ENCODE measurements around the gene CFB.
"Not testable (repeated sequence)": the region's sequence is repeated elsewhere in the genome, so short reads cannot be mapped to it uniquely, and the experiment has no call there.

Gene CFB

GRCh38 chr6:31911826-31912585 is 33.9 kb upstream of the CFB start:
- DNase-seq: no peak

GRCh38 chr6:31915351-31915750 is 30.5 kb upstream of the CFB start:
- no peak for DNase-seq

- DNase-seq: no peak
Measured at GRCh38 chr6:31915756-31916155, 30.1 kb upstream of the CFB start.

GRCh38 chr6:31918069-31918720 is 27.7 kb upstream of the CFB start:
- no peak for DNase-seq

- no peak for DNase-seq
Measured at GRCh38 chr6:31919624-31920303, 26.1 kb upstream of the CFB start.

- DNase-seq: no peak
Measured at GRCh38 chr6:31920811-31921210, 25.1 kb upstream of the CFB start.

GRCh38 chr6:31922942-31923341 is 23.0 kb upstream of the CFB start:
- no peak for DNase-seq

- no peak for DNase-seq
Measured at GRCh38 chr6:31927242-31927862, 18.5 kb upstream of the CFB start, which contains the start of gene C2. TSS of gene C2 (plus strand) at chr6:31927717. CDS start at chr6:31927753, 36 bp downstream.

GRCh38 chr6:31927863-31928671 is 17.8 kb upstream of the CFB start:
- no peak for DNase-seq

GRCh38 chr6:31928672-31928939 is 17.3 kb upstream of the CFB start:
- no peak for DNase-seq

GRCh38 chr6:31930962-31931361 is 14.9 kb upstream of the CFB start:
- DNase-seq: no peak

GRCh38 chr6:31932137-31932536 is 13.8 kb upstream of the CFB start:
- DNase-seq: not testable (repeated sequence)

GRCh38 chr6:31933537-31933936 is 12.4 kb upstream of the CFB start:
- DNase-seq: no peak

- no peak for DNase-seq
Measured at GRCh38 chr6:31935021-31935420, 10.9 kb upstream of the CFB start.

GRCh38 chr6:31935823-31936222 is 10.1 kb upstream of the CFB start:
- DNase-seq: no peak

GRCh38 chr6:31940256-31940664 is 5.6 kb upstream of the CFB start:
- peak; percentile 51 for DNase-seq

GRCh38 chr6:31943742-31944141 is 2.2 kb upstream of the CFB start:
- no peak for DNase-seq

GRCh38 chr6:31945154-31945506 is 765 bp upstream of the CFB start:
- no peak for DNase-seq

GRCh38 chr6:31946370-31946885 is 533 bp downstream of the CFB start:
- DNase-seq: no peak

GRCh38 chr6:31947070-31947675 is 1.3 kb downstream of the CFB start:
- no peak for DNase-seq

GRCh38 chr6:31947864-31948263 is 2.0 kb downstream of the CFB start:
- DNase-seq: no peak

GRCh38 chr6:31948306-31948705 is 2.4 kb downstream of the CFB start:
- DNase-seq: no peak
